Thyroid gland (tissue), 4 donors: ENCODE data around the gene HIRIP3.

Experiments used
- CTCF ChIP-seq, 6 experiments: fragments of 200-600 bp in 3 of 6; fragments of 450-650 bp in 3 of 6; sonication (generic) in 3 of 6; IDR thresholded peaks; one replicate each; pipeline ENCODE4 v1.5.1; 2016 to 2019; ENCODE audit warnings: antibody characterized with exemption in 6 of 6, mild to moderate bottlenecking in 2 of 6, inconsistent platforms in 1 of 6, moderate library complexity in 1 of 6
- POLR2A ChIP-seq, 2 donors: fragments of 450-650 bp; IDR thresholded peaks; one replicate each; pipeline ENCODE4 v1.6.1; 2017; ENCODE audit warnings: antibody characterized with exemption in 2 of 2, mild to moderate bottlenecking in 2 of 2, moderate library complexity in 1 of 2

GRCh38 chr16:29999605-30000004 lies 4.2 kb upstream of the HIRIP3 start:
- no peak for TF ChIP-seq CTCF (IDR thresholded peaks at IDR 0.05)
- no peak for TF ChIP-seq POLR2A (IDR thresholded peaks at IDR 0.05)
